Stimulated activated CD4-positive, alpha-beta T cell treated with anti-CD3 and anti-CD28 coated beads, TNF-alpha, amount 100 ng/mL, for 48 hours (primary cell): ENCODE data around the gene RNF157.

Experiments used
- DNase-seq, 3 donors: peaks; one replicate each; pipeline ENCODE4 v3.0.0-alpha.2; 2020; ENCODE audit warnings: low read depth in 3 of 3

RNF157 gene

DNA sequence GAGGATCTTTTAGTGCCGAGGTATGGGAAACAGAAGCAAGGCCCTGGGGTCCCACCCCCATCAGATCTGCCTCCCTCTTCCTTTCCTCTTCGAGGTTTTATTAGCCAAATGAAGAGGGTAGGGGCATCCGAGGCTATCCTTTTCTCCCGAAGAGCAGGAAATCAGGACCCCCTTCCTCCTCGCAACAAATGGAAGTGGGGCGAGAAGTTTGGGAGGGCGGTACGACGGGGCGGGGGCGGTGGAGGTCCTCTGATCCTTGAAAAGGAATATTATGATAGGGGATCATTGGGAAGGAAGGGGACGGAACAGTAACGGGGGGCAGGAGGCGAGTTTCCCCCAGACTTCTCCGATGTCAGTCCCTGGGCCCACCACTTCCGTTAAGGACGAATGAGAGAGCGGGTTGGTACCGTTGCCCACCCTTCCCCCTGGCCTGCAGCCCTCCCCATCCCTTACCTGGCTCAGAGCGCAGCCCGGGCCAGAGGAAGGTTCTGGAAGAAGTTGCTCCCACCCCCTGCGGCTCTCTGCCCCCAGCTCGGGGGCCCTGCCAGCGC lies 99.6 kb downstream of the RNF157 start:
- DNase-seq, result no peak

DNA sequence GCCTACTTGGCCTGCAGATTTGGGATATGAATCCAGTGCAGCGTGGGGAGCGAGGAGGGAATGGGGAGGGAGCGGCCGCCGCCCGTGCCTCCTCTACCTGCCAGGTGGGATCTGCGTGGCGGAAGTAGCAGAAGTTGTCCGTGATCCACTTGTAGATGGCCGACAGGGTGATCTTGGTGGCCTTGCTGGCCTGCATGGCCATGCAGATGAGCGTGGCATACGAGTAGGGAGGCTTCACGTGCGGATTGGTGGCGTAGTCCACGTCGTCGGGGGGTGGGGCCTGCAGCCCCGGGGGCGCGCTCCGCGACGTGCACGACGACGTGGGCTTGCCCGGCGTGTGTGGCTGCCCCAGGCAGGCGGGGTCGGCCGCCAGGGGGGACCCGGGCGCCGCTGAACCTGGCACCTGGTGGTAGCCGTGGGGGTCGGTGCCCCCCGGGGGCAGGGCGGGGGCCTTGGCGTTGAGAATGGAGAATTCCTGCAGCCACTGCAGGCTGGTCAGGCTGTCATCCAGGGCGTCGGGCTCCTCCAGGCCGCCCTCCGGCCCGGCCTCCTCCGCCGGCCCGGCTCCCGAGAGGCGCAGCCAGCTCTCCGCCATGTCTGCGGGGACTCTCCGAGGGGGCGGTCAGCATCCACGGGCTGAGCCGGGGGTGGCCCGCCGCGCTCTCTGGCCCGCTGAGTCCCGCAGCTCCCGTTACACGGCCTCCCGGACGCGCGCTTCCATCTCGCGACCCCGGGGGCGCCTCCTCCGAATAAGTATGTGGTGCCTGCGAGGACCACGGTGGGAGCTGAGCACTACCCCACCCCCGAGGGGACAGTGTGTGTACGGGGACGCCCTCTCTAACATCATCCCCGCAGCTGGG lies 100.3 kb downstream of the RNF157 start:
- no peak for DNase-seq

DNA sequence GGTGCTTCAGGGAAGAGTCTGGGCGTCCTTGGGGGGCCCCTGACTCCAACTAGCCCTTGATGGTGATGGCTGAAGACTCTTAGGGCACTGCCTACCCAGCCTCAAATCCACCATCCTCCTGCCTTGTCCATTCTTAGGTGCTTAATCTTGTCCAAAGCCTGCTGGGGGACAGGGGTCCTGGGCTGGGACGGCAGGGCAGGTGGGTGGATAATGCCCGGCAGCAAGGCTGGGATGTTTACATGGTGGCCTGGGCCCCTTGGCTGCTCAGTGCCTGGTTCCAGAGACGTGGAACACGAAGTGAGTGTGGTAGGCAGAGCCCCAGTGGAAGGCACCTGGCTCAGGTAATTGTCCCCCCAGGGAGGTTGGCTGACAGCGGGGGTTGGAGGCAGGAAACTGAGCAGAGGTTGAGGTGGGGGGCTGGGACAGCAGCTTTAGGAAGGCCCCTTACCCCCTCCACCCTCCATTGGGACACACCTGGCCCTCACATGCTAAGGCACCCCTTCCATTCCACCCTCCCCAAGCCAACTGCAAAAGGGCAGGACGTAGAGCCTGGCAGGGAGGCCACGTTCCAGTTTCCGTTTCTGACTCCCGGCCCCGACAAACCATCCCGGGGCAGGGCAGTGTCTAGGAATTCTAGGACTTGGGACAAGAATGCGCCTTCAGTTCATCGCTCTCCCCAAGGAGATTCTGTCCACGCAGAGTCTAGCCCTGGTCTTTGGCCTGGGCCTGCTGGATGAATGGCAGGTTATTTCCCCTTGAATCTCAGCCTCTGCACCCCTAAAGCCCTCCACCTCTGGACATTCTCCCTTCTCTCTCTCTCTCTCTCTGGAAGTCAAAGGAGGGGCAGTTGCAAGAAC lies 101.2 kb downstream of the RNF157 start:
- DNase-seq, result no peak

DNA sequence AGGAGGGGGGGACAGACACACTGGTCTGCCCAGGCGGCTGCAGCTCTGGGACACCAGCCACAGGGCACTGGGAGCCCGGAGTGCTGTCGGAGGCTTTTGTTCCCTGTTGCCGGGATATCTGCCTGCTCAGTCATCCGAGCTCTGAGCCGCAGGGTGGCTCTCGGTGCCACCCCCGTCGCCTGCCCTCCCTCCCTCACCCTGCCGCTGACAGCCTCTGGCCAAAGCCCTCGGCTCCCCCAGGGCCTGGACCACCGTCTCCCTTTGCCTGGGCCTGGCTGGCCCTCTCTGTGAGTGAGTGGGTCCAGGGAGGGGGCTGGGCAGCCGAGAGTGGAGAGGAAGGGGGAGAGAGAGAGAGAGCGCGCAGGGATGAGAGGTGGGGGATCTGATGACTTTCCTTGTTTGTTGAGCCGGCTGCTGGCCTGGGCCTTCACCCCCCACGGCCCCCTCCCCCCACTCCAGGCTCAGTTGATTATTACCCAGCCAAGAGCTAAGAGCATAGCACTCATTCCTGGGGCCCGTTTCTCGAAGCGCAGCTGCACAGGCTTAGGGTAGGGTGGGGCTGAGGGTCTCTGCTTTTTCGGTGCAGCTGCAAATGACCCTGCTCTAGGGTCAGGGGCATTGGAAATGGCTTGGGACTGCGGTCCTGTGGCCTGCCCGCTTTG lies 101.9 kb downstream of the RNF157 start:
- no peak for DNase-seq

DNA sequence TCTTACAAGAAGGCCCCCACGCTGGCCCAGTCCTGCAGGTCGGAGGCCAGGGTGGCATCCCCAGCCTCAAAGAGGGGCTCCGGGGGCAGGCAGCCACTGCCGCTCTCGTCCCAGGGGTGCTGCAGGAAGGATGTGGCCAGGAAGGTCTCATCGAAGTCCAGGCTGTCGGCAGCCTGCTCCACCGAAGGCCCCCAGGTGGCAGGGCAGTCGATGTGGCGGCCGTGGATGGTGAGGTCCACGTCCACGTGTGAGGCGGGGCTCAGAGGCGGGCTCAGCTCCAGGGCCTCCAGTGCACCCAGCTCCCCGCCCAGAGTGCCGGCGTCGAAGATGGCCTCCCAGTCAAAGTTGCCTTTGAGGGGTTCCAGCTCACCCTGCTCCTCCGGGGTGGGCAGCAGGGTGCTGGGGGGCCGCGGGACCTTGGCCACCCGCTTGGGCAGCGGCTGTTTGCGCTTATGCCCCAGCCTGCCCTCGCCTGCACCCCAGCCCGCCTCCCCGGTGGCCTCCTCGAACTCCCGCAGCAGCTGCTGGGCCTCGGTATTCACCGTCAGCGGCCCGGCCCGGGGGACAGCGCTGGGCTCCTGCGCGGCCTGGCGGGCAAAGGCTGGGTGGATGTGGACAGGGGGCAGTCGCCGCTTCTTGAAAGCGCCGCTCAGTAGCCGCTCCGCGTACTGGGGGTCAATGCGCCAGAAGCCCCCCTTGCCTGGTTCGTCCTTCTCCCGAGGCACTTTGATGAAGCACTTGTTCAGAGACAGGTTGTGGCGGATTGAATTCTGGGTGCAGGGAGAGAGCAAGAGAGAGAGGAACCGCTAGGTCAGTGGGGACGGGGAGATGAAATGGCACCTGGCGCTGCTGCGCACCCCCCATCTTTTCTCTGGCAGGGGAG lies 102.7 kb downstream of the RNF157 start:
- DNase-seq, result no peak

DNA sequence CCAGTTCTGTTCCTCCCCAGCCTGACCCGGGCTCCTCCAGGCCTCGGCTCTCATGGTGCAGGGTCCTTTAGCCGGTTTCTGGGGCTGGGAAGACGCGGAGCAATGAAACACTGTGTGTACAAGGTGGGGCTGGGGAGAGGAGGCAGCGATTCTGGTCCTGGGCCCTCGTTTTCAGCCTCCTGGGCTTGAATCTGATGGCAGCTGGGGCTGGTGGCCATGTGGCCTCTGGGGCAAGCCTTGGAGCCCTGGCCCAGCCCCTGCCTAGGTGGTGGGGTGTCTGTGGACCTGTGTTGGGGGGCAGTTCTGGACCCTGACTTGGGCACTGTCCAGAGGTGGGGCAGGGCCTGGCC lies 103.3 kb downstream of the RNF157 start:
- DNase-seq, result no peak

DNA sequence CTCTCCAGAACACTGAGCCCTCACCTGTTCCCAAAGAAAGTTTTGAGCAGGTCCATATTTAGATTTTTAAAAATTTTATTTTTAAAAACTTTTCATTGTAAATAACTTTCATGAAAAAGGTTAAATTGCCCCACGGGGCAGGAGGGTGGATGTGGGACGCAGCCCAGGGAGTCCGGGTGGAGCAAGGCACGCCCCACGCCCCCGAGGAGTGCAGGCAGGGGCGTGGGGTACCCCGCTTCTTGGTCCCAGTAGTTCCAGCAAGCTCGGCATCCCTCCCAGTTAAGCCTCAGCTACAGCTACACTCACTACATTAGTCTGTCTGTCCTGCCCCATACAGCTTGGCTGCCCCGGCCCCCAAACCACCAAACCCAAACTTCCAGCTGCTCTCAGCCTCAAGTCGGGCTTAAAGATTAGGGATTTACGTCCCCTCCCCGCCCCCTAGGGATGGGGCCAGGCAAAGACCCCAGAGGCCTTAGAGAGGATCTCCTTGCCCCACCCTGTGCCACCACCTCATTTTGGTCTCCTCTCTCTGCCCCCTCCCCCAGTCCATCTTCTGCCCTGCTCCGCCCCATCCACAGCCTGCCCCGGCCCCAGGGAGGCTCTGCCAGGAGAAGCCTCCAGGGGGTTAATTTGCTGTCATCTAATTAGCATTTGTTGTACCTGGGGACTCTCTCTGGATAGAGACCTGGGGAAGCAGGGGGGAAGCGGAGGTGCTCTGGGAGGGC lies 103.9 kb downstream of the RNF157 start:
- no peak for DNase-seq

DNA sequence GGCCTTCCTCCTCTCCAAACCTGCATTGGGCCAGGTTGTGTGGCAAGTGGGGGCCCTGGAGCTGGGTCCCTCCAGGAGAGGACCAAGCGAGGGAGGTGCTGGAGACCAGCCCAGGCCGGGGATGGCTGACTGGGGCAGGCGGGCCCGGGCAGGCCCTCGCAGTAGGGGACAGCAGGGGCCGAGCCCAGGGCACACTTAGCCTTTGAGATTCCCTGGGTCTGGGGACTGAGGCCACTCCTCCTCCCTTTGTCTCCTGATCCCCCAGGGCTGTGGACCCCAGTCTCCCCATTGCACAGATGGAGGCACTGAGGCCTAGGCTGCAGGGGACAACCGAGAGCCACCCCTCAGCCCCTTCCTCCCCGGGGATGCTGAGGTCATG lies 104.5 kb downstream of the RNF157 start:
- no peak for DNase-seq

DNA sequence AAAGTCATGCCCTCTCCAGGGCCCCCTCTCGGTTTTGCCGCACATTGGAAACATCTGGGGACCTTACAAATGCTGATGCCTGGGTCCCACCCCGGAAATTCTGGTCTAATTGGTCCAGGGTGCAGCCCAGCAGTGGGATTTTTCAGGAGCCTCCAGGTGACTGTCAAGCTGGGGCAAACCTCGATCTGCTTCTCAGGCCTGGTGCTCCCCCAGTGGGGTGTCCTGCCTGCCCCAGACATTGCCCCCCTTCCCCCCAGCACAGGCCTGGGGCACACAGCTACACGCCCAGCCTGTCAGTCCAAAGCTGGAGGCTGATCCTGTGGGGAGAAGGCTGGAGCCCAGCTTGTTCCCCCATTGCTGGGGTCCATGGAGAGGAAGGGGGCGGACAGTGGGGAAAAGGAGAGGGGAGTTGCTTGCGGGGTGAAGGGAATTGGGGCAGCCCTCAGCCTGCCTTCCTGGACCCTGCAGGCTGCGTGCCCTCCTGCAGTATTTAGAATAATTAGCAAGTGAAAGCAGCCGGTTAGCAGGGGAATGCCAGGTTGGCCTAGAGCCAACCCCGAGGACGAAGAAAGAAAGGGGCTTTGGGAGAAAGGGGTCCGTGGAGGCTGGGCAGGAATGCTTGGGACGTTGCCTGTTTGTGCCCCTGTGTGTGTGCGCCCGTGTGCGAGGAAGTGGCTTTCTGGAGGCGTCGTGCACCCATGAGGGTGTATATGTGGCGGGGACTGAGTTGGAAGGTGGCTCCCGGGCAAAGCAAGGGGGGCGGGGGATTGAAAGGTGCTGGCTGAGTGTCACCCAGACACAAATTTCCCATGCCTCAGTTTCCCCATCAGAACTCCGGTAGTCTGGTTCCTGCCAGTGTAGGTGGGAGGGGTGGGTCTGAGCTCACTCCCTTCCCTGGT lies 105.1 kb downstream of the RNF157 start:
- no peak for DNase-seq

DNA sequence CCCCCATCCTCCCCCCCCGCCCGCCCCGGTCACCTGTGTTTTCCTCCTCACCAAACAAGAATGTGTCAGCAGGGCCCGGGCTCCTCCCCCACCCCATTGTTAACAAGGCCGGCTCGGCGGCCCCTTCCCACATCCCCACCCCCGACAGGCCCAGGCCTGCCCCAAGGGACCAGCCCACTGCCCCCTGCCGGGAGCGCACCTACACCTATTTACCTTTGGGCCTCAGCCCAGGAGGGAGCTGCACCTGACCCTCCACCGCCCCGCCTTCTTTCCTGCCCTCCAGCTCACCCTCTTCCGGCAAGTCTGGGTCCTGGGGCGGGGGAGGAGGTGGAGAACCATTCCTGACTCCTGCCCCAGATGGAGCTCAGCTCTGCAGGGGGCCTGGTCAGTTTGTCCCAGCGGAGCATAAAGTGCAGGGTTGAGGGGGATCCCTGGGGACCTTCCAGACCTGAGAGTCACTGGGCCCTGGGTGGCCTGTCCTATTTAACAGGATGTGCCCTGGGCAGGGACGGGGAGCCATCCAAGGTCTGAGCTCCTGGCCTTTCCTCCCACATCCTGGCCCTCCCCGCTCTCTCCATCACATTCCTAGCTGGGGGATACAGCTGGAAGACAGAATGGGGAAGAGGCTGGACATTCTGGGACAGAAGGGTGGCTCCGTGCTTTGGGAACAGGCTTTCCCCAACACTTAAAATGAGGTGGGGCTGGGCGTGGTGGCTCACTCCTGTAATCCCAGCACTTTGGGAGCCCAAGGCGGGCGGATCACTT lies 107.5 kb downstream of the RNF157 start:
- DNase-seq, result no peak

DNA sequence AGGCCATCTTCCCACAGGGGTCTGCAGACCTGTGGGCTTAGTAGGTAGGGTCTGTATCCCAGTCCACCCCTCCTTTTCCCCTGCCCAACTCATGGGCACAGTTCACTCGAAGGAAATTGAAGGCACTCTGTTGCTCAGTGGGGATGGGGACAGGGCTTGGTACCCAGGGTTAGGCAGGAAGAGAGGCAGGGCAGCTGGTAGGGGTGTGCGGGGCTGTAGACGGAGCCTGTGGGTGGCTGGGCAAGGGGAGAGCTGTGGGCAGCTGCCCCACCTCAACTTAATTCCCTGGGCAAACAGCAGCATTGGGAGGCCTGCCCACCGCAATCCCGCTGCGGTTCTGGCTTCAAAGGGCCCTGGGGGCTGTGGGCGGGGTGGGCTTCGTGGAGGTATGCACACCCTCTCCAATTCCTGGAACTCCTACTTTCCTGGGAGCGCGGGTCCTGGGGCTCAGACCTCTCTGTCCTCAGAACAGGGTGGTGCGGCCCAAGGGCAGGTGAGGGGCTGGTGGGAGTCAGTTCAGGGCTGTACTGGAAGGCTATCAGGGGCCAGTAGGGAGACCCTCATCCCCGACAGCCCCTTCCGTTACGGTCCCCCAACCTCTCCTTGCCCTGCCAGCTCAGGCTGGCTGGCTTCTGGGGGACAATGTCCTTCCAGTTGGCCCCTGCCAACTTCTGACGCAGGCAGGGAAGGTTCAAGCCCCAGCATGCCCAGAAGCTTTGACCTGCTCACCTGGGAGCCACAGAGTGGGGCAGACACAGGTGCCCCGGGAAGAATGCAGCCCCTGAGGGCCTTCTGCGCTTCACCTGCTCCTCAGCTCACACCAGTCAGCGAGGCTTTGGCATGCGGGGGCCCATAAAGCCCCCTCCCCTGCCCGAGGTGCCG lies 108.4 kb downstream of the RNF157 start:
- no peak for DNase-seq

DNA sequence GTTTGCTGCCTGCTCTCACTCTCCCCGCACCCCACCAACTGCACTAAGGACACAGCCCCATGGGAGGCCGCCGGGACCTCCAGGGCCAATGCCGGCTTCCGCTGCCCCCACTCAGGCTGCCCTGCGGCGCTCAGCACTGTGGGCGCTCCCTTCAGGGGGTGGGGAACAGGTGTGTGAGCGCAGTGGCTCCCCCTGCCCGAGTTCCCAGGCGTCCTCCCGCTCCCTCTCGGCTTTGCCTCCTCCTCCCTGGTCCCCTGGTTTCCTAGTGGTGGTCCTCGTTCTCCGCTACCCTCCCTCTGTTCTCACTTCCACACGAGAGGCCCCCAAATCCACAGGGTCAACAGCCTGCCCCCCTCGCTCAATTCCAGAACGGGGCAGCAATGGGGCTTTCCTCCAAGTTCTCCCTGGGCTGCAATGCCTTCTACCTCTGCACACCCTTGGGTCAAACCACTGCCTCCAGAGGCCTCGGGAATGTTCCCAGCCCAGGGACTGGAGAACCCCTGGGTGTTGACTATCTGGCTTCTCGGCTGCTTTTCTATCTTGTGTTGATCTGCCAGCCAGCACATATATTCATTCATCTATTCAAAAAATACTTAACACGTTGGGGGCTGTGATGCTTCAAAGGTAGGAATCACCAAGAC lies 109.1 kb downstream of the RNF157 start:
- DNase-seq, result no peak

DNA sequence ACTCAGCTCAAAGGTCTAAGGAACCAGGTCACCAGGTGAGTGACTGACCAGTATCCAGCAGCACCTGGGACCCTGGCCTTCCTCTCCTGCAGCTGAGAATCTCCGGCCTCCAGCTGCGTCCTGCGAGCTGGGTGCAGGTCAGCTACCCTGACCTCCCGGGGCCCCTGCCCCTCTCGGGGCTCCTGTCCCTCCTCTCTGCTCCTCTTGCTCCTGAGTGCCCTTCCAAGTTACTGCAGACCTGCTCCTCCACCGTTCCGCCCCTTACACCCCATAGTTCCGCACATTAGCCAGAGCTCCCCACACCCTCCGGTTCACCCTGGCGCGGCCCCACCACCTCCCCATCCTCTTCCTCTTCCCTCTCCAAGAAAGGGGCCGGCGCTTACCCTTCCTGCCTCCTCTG lies 109.8 kb downstream of the RNF157 start:
- DNase-seq, result no peak

DNA sequence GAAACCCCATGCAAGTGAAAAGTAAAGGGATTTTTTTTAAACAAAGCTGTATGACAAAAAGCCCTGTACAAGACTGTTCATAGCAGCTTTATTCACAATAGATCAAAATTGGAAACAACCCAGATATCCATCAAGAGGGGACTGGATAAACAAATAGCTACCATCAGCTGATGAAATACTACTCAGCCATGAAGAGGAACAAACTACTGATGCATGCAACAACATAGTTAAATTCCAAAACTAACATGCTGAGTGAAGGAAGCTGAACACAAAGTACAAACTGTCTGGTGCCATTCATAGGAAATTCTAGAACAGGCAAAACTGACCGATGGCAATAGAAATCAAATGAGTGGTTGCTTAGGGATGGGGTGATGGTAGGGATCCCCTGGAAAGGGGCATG lies 114.4 kb downstream of the RNF157 start:
- DNase-seq, result no peak

DNA sequence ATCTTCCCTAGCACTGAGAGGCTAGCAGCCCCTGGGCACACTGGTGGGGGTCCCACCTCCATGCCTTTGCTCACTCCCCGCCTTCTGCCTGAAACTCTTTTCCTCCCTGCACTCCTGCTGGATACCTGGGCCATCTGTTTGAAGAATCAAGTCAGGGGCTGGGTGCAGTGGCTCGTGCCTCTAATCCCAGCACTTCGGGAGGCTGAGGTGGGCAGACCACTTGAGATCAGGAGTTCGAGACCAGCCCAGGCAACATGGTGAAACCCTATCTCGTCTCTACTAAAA lies 115.0 kb downstream of the RNF157 start:
- no peak for DNase-seq

DNA sequence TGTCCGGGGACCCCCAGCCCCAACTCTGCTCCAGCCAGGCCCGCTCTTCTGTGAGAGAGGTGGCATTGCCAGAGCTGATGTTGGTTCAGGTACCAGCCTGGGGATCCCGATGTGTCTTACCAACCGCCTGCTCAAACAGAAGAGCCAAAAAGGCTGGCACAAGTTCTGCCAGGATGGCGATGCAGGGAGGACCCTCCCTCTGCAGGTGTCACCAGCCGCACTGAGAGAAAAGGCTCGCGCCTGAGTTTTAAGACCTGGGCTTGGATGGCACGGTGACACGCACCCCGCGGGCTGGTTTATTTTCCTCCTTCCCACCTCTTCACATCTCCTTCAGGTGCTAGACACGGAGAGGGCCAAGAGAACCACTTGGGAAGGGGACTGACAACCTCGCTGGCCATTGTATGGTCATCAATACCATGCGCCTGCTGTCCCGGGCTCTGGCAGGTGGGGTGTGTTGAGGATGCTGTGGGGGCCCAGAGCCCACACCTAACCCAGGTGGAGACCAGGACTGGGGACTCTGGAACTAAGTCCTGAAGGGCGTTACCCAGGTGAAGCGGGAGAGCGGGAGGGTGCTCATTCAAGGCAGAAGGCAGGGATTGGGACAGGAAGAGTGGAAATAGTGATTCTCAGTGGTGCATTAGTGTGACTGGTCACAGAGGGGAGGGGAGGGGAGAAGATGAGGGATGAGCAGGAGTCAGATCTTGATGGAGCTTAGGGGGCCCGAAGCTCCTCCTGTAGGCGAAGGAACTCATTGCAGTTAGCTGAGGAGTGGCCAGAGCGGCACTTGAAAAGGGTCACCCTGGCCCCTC lies 115.5 kb downstream of the RNF157 start:
- no peak for DNase-seq
